Left ventricle myocardium superior (tissue), 1 donor: ENCODE data around the gene CX3CR1. TPM values are rescaled to one million over a fixed set of nuclear protein-coding genes. Genes with fewer than 3 reads are reported as not detected.

Experiments
- ATAC-seq: fragments of 200-7000 bp; cut with Tn5 transposase; one replicate; pipeline ENCODE4 v1.9.1; 2020; ENCODE audit warnings: mild to moderate bottlenecking, moderate library complexity
- DNase-seq: peaks from one replicate; pipeline ENCODE4 v3.0.0-alpha.2; 2020
- intact Hi-C: fragments of 100-400 bp; cut with micrococcal nuclease; formaldehyde crosslinking; loops from one replicate; pipeline ENCODE4 v1.11.0; 2022
- total RNA-seq: library from RNA; stranded (reverse); fragmentation: NEBNext Ultra II Directional; extraction: Animal tissue kit (Norgen Biotek cat#: 25700); gene quantifications from one replicate; pipeline ENCODE4 v1.2.1, GENCODE V29; 2021
- donor health status: DM: no; HTN: yes; CAD: no; lungs with severe emphysema.

Gene CX3CR1
- total RNA-seq, 1 donor from 2014 or later: 1.7 TPM

- DNase-seq (no peak), ATAC-seq (no peak)
- intact Hi-C loops: no loop called here
These were observed 4.8 kb downstream of the CX3CR1 start for GRCh38 chr3:39275052-39275451.

GRCh38 chr3:39273119-39273518 lies 6.7 kb downstream of the CX3CR1 start:
- DNase-seq (no peak), ATAC-seq (no peak)
- intact Hi-C loops: no loop called here

DNA sequence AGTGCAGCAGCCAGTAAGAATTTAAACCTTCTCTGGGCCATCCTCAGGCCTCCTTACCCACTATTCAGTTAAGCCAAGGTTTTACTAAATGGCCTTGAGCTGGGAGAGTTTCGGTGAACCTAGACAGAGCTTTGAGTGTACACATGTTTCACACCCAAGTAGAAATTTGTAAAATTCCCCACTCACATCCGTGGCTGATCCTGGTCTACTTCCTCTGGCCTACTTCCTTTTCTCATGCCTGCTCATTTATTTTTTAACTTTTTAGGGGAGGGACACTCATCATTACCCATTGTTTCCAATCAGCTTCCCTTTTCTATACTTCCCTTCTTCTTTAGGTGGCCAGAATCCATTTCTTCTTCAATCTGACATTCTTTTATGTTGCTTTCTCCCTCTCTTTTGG lies 7.6 kb downstream of the CX3CR1 start:
- DNase-seq (no peak), ATAC-seq (no peak)
- intact Hi-C loops: no loop called here

DNA sequence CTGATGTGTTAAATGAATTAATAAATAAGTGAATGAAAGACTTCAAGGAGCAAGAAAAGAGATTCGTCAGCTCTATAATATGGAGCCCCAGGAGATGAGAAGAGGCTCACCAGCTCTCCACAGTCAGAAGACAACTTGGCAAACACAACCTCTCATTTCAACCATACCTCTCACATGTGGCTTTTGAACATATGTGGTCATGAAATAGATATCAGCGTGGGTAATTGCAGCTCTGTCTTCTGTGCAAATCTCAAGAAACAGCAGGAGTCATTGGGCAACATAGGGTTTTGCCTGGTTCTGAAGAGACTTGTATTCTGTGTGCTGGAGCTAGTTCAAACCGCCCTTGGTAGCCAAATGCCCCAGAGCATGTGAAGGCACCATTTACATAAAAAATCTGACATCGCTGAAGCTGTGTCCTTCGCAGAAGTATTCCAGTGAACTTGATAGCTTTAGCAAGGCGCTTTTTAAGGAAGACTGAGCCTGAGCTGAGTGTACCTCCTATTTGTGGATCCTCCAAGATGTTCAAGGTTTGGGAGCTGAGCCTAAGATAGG lies 8.4 kb downstream of the CX3CR1 start:
- intact Hi-C loops: no loop called here
- no peak for DNase-seq
- ATAC-seq: no peak

DNA sequence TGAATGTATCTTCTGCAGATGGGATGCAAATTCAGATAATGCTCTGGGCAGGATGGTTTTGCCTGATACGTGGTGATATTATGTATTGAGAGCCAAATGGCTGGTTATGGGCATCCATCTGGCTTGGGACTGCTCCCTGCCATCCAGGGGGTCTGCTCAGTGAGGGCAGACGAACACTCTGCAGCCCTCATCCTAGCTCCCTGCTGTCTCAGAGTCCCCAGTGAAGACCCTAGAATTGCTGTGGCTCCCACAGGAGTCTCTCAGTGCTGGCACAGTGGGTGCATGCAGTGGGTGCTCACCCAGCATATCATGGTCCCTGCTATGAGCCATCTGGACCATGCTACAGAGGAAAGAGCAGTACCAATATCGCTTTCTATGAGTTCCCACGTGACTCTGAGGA lies 10.3 kb downstream of the CX3CR1 start:
- DNase-seq (no peak), ATAC-seq (no peak)
- intact Hi-C loops: no loop called here

- no peak for ATAC-seq
- intact Hi-C loops: no loop called here
- no peak for DNase-seq
These were observed 11.3 kb downstream of the CX3CR1 start for GRCh38 chr3:39268549-39268900.

DNA sequence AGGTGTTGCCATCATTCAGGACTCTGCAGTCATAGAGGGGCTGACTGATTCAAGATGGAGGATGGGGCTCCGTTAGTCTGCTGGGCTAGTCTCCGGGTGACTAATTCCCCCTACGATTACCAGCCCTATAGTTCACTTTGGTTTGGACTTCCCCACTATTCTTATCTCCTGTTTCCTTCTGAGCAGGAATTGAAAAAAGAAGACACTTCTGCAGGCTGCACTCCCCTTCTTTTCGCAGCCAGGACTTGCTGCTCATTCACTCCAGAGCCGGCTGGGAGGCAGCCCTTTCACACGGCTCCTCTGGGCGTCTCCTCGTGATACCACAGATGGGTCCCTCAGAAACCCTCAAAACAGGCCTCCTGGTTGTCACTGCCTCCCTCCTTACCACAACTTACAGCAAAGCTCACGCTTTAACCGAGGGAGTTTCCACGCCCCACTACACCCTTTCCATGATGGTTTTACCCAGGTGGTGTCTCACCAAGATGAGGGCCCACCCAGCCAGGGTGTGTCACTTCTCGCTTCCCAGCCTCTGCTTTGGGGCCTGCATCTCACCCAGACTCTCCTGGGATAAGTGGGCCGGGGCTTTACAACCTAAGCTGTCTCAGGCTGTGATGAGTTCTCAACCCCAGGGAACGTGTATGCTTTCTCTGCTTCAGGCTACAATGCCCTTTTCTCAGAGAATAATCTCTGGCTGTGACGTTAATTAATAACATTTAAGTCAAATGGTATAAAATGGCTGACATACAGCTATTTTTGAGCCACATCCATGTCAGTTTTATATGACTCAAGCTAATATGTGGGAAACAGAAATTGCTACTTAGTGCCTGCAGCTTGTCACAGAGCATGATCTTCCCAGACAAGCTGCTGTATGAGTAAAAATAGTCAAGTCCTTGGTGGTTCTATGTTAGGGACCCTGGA lies 11.9 kb downstream of the CX3CR1 start:
- no peak for DNase-seq
- ATAC-seq: no peak
- intact Hi-C loops: no loop called here

DNA sequence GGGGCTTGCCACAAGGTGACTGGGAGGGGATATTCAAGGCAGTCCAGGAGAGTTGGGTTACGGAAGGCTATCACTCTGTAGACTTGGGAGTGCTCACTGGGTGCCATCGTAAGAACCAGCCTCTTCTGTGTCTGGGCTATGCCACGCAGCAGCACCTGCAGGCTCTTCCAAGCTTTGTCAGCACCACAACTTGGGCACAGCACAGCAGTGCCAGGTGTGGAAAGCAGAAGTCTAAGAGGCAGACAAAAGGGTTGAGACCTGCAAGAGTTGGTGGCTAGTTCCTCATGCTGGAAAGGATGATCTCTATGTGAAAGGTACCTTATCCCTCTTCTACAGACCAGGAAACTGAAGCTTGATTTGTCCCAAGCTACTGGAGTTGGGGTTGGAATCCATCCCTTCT lies 15.8 kb downstream of the CX3CR1 start:
- ATAC-seq: no peak
- no peak for DNase-seq
- intact Hi-C loops: no loop called here

- ATAC-seq (no peak), DNase-seq (no peak)
- intact Hi-C loops: no loop called here
These were observed 16.3 kb downstream of the CX3CR1 start for GRCh38 chr3:39263576-39263975.

DNA sequence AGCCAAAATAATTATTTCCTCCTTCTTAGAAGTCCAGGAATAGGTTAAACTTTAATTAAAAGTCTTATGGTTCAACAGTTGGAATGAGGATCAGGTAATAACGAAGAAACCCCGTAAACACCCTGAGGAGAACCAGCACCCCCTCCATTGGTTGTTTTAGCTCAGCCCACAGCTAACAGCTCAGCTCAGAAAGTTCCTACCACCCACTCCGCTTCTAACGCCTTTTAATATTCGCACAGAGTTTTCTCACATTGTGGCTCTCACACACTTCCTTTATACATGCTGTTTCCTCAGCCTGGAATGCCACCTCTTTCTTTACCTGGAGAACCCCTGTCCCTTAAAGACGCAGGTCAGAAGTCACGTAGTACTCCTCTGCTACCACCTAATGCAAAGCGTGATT lies 17.0 kb downstream of the CX3CR1 start:
- intact Hi-C loops: no loop called here
- DNase-seq (no peak), ATAC-seq (no peak)

GRCh38 chr3:39261726-39262125 lies 18.1 kb downstream of the CX3CR1 start:
- no peak for ATAC-seq
- DNase-seq: no peak
- intact Hi-C loops: no loop called here

- peak; percentile 97 for ATAC-seq
- DNase-seq: peak; percentile 88
- intact Hi-C loops: no loop called here
These were observed 18.9 kb downstream of the CX3CR1 start for GRCh38 chr3:39260957-39261356.

DNA sequence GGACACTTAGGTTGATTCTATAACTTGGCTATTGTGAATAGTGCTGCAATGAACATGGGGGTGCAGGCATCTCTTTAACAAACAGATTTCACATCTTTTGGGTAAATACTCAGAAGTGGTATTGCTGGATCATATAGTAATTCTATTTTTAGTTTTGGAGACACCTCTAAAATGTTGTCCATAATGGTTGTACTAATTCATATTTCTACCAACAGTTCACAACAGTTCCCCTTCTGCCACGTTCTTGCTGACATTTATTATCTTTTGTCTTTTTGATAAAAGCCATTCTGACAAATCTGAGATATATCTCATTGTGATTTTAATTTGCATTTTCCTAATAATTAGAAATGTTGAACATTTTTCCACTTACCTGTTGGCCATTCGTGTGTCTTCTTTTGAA lies 19.5 kb downstream of the CX3CR1 start:
- ATAC-seq (no peak), DNase-seq (no peak)
- intact Hi-C loops: no loop called here

DNA sequence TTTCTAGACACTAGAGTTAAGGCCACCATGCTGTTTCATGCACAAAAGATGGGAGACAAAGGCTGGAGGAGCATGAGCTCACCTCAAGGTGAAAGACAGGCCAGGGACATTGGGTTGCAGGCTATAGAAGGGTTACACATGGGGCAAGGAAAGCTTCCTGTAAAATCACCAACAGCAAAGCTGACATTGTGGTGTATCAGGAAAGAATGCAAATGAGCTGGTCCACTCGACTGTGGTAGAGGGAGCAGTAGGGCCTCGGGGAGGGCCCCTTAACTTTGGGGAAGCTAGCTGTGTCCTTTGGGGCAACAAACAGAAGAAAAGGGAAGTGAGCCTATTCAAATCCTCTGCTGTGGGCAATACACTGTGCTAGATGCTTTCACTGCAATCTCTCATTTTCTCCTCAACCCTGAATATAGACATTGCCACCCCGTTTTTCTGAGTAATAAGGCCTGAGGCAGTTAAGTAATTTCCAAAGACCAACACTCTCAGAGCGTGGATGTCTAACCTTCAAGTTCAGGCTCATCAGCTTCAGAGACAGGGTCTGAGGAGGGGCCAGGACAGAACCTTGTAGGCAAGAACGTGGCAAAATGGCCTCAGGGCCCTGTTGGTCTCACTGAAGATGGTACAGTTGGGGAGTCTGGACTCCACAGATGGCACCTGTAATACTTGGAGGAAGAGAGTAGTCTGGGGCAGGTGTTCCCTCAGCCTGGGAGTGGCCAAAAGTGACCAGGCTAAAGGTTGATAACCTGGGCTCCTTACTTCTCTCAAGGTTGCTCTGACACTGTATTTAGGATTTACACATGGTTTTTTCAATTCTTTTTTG lies 24.1 kb downstream of the CX3CR1 start:
- ATAC-seq: peak; percentile 61
- no peak for DNase-seq
- intact Hi-C loops: no loop called here

DNA sequence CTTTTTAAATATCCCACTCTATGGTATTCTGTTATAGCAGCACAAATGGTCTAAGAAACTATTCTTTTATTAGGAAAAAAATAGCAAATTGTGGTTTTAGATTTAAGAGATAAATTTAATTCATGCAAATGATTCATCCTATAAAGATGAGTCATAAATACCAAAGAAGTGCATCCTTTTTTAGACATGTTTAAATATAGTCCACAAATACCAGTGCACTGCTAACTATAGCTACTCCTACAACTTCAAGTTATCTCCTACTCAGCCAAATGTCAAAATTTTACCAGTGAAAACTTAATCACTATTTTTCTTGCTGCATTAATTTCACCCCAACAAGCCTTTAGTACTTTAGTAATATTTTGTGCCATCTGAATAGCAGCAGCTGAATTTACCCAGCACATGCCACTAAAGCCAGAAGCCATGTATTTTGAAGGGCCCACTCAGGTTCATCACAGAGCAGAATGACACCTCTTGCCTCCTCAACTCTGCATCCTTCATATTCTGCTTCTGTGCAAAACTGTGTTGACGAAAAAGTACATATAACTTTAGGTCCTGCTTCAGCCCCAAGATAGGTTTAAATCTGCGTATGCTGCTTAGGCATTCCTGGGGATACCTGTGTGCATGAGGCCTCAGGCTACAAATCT lies 24.9 kb downstream of the CX3CR1 start:
- intact Hi-C loops: no loop called here
- ATAC-seq: peak; percentile 48

GRCh38 chr3:39251576-39251975 lies 28.3 kb downstream of the CX3CR1 start:
- intact Hi-C loops: no loop called here
- DNase-seq: no peak
- ATAC-seq: no peak

More for the DNA sequence above, 24.9 kb downstream of the CX3CR1 start:
- no peak for DNase-seq

DNA sequence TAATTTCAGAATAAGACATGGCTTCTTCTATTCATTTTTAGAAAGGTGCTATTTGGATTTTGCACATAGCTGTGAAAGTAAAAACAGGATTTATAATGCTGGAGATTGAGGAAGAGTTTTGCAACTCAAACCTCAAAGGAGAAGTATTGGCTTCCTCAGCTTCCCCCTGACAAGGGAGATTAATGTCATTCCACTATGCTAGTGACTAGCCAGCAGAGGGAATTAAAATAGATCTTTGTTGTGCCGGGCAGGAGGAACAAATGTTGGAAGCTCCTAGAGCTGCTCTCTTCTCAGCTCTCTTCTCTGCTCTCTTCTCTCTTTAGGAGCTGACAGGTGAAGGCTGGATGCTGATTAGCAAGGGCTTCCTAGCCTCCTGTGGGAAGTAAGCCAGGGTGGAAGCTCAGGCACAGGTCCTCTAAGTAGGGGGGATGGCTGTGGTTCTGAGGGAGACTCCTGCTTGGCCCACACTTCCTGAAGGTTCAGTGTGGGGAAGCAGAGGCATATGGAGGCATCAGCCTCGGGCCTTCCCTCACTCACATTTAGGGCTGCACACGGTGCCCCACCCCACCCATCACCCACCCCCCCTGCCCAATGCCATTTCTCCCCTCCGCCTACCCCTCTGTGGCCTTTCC lies 29.6 kb downstream of the CX3CR1 start:
- intact Hi-C loops: no loop called here
- peak; percentile 87 for ATAC-seq
- DNase-seq: no peak

DNA sequence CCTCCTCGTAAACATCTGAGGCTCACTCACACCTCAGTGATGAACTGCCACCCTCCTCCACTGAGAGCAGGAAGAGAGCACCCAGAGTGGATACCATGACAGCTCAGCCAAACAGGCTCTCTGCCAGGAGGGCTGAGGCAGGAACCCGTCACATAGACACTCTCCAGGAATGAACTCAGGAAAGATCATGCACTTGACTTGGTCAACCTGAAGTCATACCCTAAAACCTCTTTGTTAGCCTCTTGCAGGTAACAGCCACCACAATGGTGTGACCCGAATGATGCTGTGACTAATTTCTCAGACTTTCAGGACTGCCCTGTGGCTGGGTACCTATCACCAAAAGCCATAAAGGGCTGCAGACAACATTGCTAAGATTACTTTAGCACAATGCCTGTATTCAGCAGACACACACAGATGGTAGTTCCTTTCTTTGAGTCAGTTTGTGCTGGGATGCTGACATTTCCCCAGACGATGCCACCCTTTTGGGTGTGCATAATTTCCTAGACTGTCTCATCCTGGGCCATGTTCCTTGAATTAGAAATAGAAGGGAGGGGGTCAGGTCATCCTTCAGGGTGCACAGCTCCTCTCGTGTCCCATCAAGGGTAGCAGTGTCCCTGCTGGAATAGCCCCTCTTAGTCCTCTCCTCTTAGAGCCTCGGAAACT lies 30.3 kb downstream of the CX3CR1 start:
- DNase-seq (peak; percentile 39), ATAC-seq (peak; percentile 81)
- intact Hi-C loops: no loop called here

- intact Hi-C loops: no loop called here
- DNase-seq: no peak
These were observed 38.3 kb downstream of the CX3CR1 start for GRCh38 chr3:39241561-39241960.

More at GRCh38 chr3:39241561-39241960, 38.3 kb downstream of the CX3CR1 start:
- no peak for ATAC-seq
